ENCODE data around the gene TMPRSS2.

Gene TMPRSS2

GRCh38 chr21:41536827-41537103, 28.8 kb upstream of the TMPRSS2 start:
- Histone ChIP-seq H2BK5ac (ENCODE audit: low read depth, low read length, poor library complexity) (no peak overlapping the region), H2AFZ (ENCODE audit: insufficient read depth, low read length, poor library complexity) (no peak overlapping the region), H3K27ac (ENCODE audit: low read depth, low read length) (no peak overlapping the region), H2AK5ac (ENCODE audit: low read length) (no peak overlapping the region), H3K4ac (ENCODE audit: low read depth, low read length) (no peak overlapping the region), H2BK12ac (ENCODE audit: low read length) (no peak overlapping the region), H3K4me1 (ENCODE audit: control insufficient read depth in 1 of 2, insufficient read depth in 2 of 2, low read length in 2 of 2) (peaks cover 10 to 12% of the 10 kb centered on the region in 2 experiments), H2BK120ac (ENCODE audit: insufficient read depth, low read length, poor library complexity) (no peak overlapping the region), H4K12ac (ENCODE audit: low read depth, low read length) (no peak overlapping the region), H3K27me3 (ENCODE audit: insufficient read depth, low read length) (no peaks in the 10 kb centered on the region), H3K79me1 (ENCODE audit: low read length) (no peaks in the 10 kb centered on the region), H3K79me2 (ENCODE audit: control insufficient read depth, insufficient read depth, low read length, poor library complexity) (no peaks in the 10 kb centered on the region), H3K18ac (ENCODE audit: low read length) (no peak overlapping the region), H3K9ac (ENCODE audit: low read length) (no peak overlapping the region), H3K14ac (ENCODE audit: low read length) (no peak overlapping the region), H3K4me3 (ENCODE audit: low read depth, low read length) (no peak overlapping the region), H3K23ac (ENCODE audit: low read length) (no peak overlapping the region), H4K8ac (ENCODE audit: low read depth, low read length) (no peak overlapping the region), H3K4me2 (ENCODE audit: low read length) (no peak overlapping the region), H3K36me3 (ENCODE audit: control insufficient read depth in 1 of 2, insufficient read depth in 2 of 2, low read length in 2 of 2) (no peaks in the 10 kb centered on the region), H3K9me3 (ENCODE audit: insufficient read depth, low read depth, low read length) (no peaks in the 10 kb centered on the region), H4K91ac (ENCODE audit: low read depth, low read length) (no peak overlapping the region)
- no peak for DNase-seq
- WGBS (ENCODE audit: extremely low coverage, insufficient coverage, insufficient read length), result no CpG with 5 or more reads among the region's 7 CpGs

GRCh38 chr21:41536076-41536826, 28.3 kb upstream of the TMPRSS2 start:
- Histone ChIP-seq H3K9ac (ENCODE audit: low read length) (no peak overlapping the region), H3K14ac (ENCODE audit: low read length) (no peak overlapping the region), H4K12ac (ENCODE audit: low read depth, low read length) (no peak overlapping the region), H3K23ac (ENCODE audit: low read length) (no peak overlapping the region), H3K36me3 (ENCODE audit: control insufficient read depth in 1 of 2, insufficient read depth in 2 of 2, low read length in 2 of 2) (no peaks in the 10 kb centered on the region), H3K4me1 (ENCODE audit: control insufficient read depth in 1 of 2, insufficient read depth in 2 of 2, low read length in 2 of 2) (peaks cover 10 to 12% of the 10 kb centered on the region in 2 experiments), H2BK5ac (ENCODE audit: low read depth, low read length, poor library complexity) (no peak overlapping the region), H3K4me2 (ENCODE audit: low read length) (no peak overlapping the region), H3K4me3 (ENCODE audit: low read depth, low read length) (no peak overlapping the region), H2BK12ac (ENCODE audit: low read length) (no peak overlapping the region), H3K79me2 (ENCODE audit: control insufficient read depth, insufficient read depth, low read length, poor library complexity) (no peaks in the 10 kb centered on the region), H2AFZ (ENCODE audit: insufficient read depth, low read length, poor library complexity) (no peak overlapping the region), H3K27me3 (ENCODE audit: insufficient read depth, low read length) (no peaks in the 10 kb centered on the region), H3K9me3 (ENCODE audit: insufficient read depth, low read depth, low read length) (no peaks in the 10 kb centered on the region), H2AK5ac (ENCODE audit: low read length) (no peak overlapping the region), H3K4ac (ENCODE audit: low read depth, low read length) (no peak overlapping the region), H4K91ac (ENCODE audit: low read depth, low read length) (no peak overlapping the region), H3K79me1 (ENCODE audit: low read length) (no peaks in the 10 kb centered on the region), H4K8ac (ENCODE audit: low read depth, low read length) (no peak overlapping the region), H3K27ac (ENCODE audit: low read depth, low read length) (no peak overlapping the region), H2BK120ac (ENCODE audit: insufficient read depth, low read length, poor library complexity) (no peak overlapping the region), H3K18ac (ENCODE audit: low read length) (no peak overlapping the region)
- WGBS (ENCODE audit: extremely low coverage, insufficient coverage, insufficient read length), result no CpG with 5 or more reads among the region's 19 CpGs
- DNase-seq, result peak; percentile 95 to 99

GRCh38 chr21:41530366-41530765, 22.4 kb upstream of the TMPRSS2 start:
- H4K91ac ChIP-seq (ENCODE audit: low read depth, low read length), result no peak overlapping the region
- H2BK5ac ChIP-seq (ENCODE audit: low read depth, low read length, poor library complexity), result no peak overlapping the region
- no peak overlapping the region for H3K9ac ChIP-seq (ENCODE audit: low read length)
- H3K27me3 ChIP-seq (ENCODE audit: insufficient read depth, low read length), result no peaks in the 10 kb centered on the region
- no peak overlapping the region for H4K12ac ChIP-seq (ENCODE audit: low read depth, low read length)
- H4K8ac ChIP-seq (ENCODE audit: low read depth, low read length), result no peak overlapping the region
- no peaks in the 10 kb centered on the region for H3K79me2 ChIP-seq (ENCODE audit: control insufficient read depth, insufficient read depth, low read length, poor library complexity)
- H2AFZ ChIP-seq (ENCODE audit: insufficient read depth, low read length, poor library complexity), result no peak overlapping the region
- no peaks in the 10 kb centered on the region for H3K79me1 ChIP-seq (ENCODE audit: low read length)
- no CpG with 5 or more reads among the region's 4 CpGs for WGBS (ENCODE audit: extremely low coverage, insufficient coverage, insufficient read length)
- no peaks in the 10 kb centered on the region for H3K36me3 ChIP-seq (ENCODE audit: control insufficient read depth in 1 of 2, insufficient read depth in 2 of 2, low read length in 2 of 2)
- no peak overlapping the region for H3K18ac ChIP-seq (ENCODE audit: low read length)
- no peak overlapping the region for H3K27ac ChIP-seq (ENCODE audit: low read depth, low read length)
- no peak overlapping the region for H2BK12ac ChIP-seq (ENCODE audit: low read length)
- H3K23ac ChIP-seq (ENCODE audit: low read length), result no peak overlapping the region
- no peak overlapping the region for H3K4ac ChIP-seq (ENCODE audit: low read depth, low read length)
- H3K4me3 ChIP-seq (ENCODE audit: low read depth, low read length), result no peak overlapping the region
- no peak overlapping the region for H2BK120ac ChIP-seq (ENCODE audit: insufficient read depth, low read length, poor library complexity)
- no peak overlapping the region for H3K4me2 ChIP-seq (ENCODE audit: low read length)
- no peaks in the 10 kb centered on the region for H3K4me1 ChIP-seq (ENCODE audit: control insufficient read depth in 1 of 2, insufficient read depth in 2 of 2, low read length in 2 of 2)
- no peaks in the 10 kb centered on the region for H3K9me3 ChIP-seq (ENCODE audit: insufficient read depth, low read depth, low read length)
- no peak for DNase-seq
- H3K14ac ChIP-seq (ENCODE audit: low read length), result no peak overlapping the region
- H2AK5ac ChIP-seq (ENCODE audit: low read length), result no peak overlapping the region

GRCh38 chr21:41529769-41530168, 21.8 kb upstream of the TMPRSS2 start:
- no peaks in the 10 kb centered on the region for H3K27me3 ChIP-seq (ENCODE audit: insufficient read depth, low read length)
- no peaks in the 10 kb centered on the region for H3K79me1 ChIP-seq (ENCODE audit: low read length)
- H3K4me3 ChIP-seq (ENCODE audit: low read depth, low read length), result no peak overlapping the region
- H2AK5ac ChIP-seq (ENCODE audit: low read length), result no peak overlapping the region
- H2AFZ ChIP-seq (ENCODE audit: insufficient read depth, low read length, poor library complexity), result no peak overlapping the region
- no peak overlapping the region for H3K4ac ChIP-seq (ENCODE audit: low read depth, low read length)
- H3K9ac ChIP-seq (ENCODE audit: low read length), result no peak overlapping the region
- no peak overlapping the region for H2BK12ac ChIP-seq (ENCODE audit: low read length)
- WGBS (ENCODE audit: extremely low coverage, insufficient coverage, insufficient read length), result no CpG with 5 or more reads among the region's 9 CpGs
- H2BK120ac ChIP-seq (ENCODE audit: insufficient read depth, low read length, poor library complexity), result no peak overlapping the region
- no peak for DNase-seq
- no peaks in the 10 kb centered on the region for H3K36me3 ChIP-seq (ENCODE audit: control insufficient read depth in 1 of 2, insufficient read depth in 2 of 2, low read length in 2 of 2)
- no peak overlapping the region for H3K27ac ChIP-seq (ENCODE audit: low read depth, low read length)
- no peaks in the 10 kb centered on the region for H3K9me3 ChIP-seq (ENCODE audit: insufficient read depth, low read depth, low read length)
- no peaks in the 10 kb centered on the region for H3K79me2 ChIP-seq (ENCODE audit: control insufficient read depth, insufficient read depth, low read length, poor library complexity)
- no peak overlapping the region for H3K23ac ChIP-seq (ENCODE audit: low read length)
- H4K12ac ChIP-seq (ENCODE audit: low read depth, low read length), result no peak overlapping the region
- no peak overlapping the region for H4K8ac ChIP-seq (ENCODE audit: low read depth, low read length)
- no peaks in the 10 kb centered on the region for H3K4me1 ChIP-seq (ENCODE audit: control insufficient read depth in 1 of 2, insufficient read depth in 2 of 2, low read length in 2 of 2)
- H3K18ac ChIP-seq (ENCODE audit: low read length), result no peak overlapping the region
- H4K91ac ChIP-seq (ENCODE audit: low read depth, low read length), result no peak overlapping the region
- H3K14ac ChIP-seq (ENCODE audit: low read length), result no peak overlapping the region
- no peak overlapping the region for H3K4me2 ChIP-seq (ENCODE audit: low read length)
- no peak overlapping the region for H2BK5ac ChIP-seq (ENCODE audit: low read depth, low read length, poor library complexity)

Data from trophoblast cell (in vitro differentiated cells and primary cell).